GM18873 (cell line): ENCODE results near the gene ADGRG2.
A peak's percentile ranks its signal among the peaks of the same experiment; 100 is the strongest.
"Not testable (repeated sequence)": the region's sequence is repeated elsewhere in the genome, so short reads cannot be mapped to it uniquely, and the experiment has no call there.

ENCODE experiments used
- ATAC-seq: cut with Tn5 transposase; IDR thresholded peaks from one replicate; pipeline ENCODE4 v1.9.1; 2021; ENCODE audit warnings: mild to moderate bottlenecking, moderate library complexity, moderate number of reproducible peaks; ENCODE audit not compliant: unreplicated experiment, low FRiP score

The ADGRG2 gene

DNA sequence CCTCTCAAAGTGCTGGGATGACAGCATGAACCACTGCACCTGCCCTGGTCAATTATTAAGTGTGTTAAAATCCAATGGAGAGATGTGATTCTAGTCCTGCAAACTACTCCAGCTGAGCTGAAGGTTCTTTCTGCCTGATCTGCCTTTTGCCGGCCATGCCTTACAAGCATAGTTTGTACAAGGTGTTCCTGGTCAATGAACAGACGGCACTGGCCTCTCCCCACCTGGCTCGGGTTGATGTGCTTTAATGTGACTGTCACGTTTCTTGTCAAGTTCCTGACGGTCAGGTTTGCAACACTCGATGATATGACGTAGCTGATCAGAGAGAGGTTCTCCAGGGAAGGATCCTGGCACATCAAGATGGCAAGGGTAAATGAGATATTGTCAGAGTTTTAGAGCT lies 115.3 kb downstream of the ADGRG2 start:
- ATAC-seq = no peak

- ATAC-seq = no peak
These were observed 116.4 kb downstream of the ADGRG2 start for GRCh38 chrX:19005909-19006308.

DNA sequence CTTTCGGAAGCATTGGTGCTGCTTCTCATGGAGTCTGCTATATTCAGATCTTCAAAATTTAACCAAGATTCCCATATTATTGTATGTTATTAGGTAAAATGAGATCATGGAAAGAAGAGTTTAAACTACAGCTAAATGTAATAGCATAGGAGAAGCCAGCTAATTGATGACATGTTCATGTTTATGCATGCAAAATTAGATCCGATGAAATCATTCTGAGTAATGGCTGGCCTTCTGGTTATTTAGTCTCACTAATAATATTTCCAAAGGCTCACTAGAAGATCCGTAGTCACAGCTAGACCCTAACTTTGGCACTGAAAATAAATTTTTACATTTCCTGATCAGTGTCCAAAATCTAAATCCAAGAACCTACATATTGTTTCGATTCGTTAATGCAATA lies 118.5 kb downstream of the ADGRG2 start:
- ATAC-seq = no peak

GRCh38 chrX:18998653-18999052 lies 123.6 kb downstream of the ADGRG2 start:
- ATAC-seq = no peak

- no peak for ATAC-seq
These were observed 124.4 kb downstream of the ADGRG2 start for GRCh38 chrX:18997916-18998315.

DNA sequence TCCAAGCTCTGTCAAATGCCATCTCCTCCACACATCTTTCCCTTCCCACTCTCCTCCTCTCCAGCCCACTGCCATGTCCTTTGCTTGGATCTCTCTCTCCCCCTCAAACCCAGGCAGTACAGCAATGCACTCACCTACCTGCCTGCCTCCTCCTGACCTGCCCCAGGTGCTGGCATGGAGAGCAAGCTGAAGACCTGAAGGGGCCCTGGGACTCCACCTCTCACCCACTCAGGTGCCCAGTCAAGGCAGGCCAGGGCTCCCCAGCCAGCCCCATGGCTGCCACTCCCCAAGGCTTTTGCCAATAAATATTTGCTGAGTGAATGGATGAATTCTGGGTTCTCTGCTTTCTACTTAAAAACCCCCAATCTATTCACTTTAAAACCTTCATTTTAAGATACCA lies 125.7 kb downstream of the ADGRG2 start:
- no peak for ATAC-seq

GRCh38 chrX:18995221-18995620 lies 127.0 kb downstream of the ADGRG2 start:
- no peak for ATAC-seq

GRCh38 chrX:18994713-18995112 lies 127.6 kb downstream of the ADGRG2 start:
- no peak for ATAC-seq

DNA sequence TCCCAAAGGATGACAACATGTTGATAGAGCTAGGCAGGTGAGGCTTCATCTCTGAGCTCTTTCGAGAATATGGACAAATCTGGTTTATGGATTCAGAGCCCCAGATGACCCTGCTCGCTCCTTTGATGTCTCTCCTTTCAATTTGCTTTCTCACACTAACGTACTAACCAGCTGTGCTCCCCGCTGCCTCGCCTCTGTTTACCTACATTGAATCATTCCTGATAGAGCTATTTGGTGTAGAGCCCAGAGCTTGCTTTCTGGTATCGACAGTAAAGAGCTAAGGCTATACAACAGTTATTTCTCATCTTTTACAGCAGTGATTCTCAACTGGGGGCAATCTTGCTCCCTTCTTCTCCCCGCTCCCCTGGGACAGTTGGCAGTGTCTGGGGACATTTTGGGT lies 129.4 kb downstream of the ADGRG2 start:
- ATAC-seq = no peak

DNA sequence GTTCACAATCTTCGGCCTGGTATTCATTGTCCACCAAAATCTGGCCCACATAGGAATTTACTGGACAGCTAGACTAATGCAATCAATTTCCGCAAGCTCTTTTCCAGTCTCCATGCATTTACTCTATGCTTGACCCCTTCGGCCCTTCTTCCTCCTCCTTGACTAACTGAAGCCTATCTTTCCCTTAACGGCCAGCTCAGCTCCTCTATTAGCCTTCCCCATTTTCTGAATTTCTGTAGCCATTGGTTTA lies 137.2 kb downstream of the ADGRG2 start:
- ATAC-seq = no peak

- peak; percentile 71 for ATAC-seq
These were observed 137.7 kb downstream of the ADGRG2 start for GRCh38 chrX:18984381-18985185.

DNA sequence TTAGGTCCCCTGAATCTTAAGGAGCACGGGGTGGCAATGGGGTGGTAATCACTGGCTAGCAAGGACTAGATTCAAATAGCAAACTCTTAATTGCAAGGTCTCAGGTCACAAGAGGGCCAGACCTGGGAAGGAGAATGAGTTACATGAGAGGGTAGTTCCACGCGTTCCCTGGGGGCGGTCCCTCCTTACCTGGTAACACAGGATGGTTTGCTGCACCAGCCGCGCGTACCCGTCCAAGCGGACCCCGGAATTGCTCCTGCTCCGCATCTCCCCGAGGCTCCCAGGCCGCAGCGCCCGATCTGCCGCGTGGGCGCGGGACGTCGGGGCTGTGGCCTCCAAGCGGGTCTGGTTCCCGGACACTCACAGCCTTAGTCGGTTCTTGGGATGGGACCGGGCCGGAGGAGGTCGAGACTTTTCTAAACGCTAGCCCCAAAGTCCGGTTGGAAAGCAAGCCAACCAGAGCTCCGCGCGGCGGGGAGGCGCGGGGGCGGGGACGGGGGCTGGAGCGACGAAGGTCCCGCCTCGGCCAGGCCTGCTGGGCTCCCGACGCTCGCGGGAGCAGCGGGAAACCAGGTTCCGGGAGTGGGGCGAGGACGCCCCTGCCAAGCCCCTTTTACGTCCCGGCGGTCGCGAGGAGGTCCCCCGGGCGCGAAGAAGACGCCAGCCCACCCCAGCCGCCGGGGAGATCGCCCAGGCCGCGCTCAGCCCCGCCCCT lies 138.4 kb downstream of the ADGRG2 start, which contains the start of gene PHKA2:
Gene PHKA2, minus strand, starts transcription at position 449 of the 715 bp plus-strand sequence. Its CDS starts 182 bp downstream, at position 267.
- ATAC-seq = peak; percentile 34

DNA sequence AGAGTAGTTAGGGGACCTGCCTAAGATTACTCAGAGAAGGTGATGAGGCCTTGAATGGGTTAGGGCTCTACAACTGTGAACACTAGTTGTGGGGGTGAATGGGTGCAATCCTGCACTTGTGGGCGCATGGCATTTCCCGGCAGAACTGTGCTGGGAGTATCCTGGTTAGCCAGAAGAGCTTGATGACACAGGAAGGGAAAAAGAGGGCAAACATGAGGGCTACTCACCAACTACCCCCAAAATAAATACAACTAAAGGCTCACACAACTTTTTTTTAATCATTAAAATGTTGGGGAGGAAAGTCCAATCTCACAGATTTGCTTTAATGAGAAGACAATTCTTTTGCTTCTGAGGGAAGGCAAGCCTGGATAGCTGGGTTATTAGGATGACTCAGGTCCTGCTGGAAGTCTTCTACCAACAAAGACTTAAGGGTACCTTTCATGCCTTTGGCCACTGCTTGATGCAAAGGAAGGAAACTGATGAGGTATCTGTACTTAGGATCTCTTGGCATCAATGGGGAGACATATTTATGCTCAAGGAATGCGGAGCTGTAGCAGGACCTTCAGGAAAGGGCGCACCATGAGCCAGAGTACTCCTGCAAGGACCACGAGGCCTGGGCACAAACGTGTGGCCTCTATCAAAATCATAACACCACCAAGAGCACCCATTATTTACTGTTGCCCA lies 141.0 kb downstream of the ADGRG2 start:
- no peak for ATAC-seq

DNA sequence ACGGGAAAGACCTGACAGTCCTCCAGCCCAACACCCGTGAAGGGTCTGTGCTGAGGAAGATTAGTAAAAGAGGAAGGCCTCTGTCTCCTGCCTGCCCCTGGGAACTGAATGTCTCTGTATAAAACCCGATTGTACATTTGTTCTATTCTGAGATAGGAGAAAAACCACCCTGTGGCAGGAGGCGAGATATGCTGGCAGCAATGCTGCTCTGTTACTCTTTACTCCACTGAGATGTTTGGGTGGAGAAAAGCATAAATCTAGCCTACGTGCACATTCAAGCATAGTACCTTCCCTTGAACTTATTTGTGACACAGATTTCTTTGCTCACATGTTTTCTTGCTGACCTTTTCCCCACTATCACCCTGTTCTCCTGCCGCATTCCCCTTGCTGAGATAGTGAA lies 142.0 kb downstream of the ADGRG2 start:
- not testable (repeated sequence) for ATAC-seq

DNA sequence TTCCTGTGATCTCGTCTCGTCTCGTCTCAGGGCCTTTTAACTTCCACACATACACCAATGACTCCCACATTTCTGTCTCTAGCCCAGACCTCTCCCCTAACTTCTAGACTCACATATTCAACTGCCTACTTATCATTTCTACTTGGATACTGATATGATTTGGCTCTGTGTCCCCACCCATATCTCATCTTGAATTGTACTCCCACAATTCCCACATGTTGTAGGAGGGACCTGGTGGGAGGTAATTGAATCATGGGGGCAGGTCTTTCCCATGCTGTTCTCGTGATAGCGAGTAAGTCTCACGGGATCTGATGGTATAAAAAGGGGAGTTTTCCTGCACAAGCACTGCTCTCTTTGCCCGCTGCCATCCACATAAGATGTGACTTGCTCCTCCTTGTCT lies 147.3 kb downstream of the ADGRG2 start:
- no peak for ATAC-seq

- ATAC-seq = no peak
These were observed 148.6 kb downstream of the ADGRG2 start for GRCh38 chrX:18973527-18974192.

DNA sequence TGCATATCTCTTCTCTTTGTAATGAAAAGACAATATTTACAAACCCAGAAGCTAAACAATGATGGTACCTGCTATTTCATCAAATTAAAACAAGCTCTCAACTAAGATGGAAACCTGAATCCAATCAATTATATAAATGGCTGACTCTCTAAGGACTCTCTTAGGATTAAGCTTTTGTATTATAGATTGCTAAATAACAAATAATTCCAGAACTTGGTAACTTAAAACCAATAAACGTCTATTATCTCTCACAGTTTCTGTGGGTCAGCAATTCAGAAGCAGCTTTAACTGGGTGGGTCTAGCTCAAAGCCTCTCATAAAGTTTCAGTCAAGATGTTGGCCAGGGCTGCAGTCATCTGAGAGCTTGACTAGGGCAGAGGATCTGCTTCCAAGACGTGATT lies 150.8 kb downstream of the ADGRG2 start:
- no peak for ATAC-seq

GRCh38 chrX:18970465-18970864 lies 151.8 kb downstream of the ADGRG2 start:
- ATAC-seq = no peak

DNA sequence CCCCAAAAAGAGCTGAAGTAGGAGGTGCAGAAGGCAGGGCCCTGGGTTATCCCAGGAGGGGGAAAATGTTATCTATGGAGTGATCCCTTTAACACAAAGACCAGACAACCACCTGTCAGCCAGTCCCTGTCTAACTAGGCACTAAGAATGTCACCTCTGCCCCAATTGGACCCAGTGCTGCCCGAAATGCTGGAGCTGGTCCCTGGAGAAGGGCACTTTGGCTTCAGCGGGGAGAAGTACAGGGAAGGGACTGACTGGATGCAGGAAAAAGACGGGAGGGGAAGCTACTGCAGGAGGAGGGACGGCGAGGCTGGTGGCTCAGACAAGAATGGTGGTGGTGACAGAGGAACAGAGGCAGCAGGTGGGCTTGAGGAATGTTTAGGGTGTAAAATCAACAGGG lies 155.6 kb downstream of the ADGRG2 start:
- no peak for ATAC-seq

DNA sequence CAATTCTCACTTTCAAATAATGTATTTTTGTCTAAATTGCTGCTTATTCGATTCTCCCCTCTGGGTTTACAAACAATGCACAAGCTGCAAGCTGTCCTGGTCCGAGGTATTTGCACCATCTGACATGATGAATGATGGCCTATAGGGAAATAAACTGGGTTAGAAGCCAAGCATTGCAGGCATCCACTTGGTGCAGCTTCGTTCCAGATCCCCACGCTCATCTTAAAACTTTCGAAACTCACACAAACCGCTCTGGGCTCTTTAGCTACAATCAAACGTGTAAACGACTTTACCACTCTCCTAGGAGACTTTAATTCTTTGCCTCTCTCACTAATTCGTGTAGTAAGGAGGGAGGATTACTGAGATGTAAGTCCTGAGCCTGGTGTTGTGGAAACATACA lies 157.4 kb downstream of the ADGRG2 start:
- ATAC-seq = no peak

- ATAC-seq = no peak
These were observed 158.2 kb downstream of the ADGRG2 start for GRCh38 chrX:18964026-18964425.
